SH-SY5Y (cell line): ENCODE results near the gene ATRAID.

ENCODE experiments used
- GATA2 ChIP-seq: IDR thresholded peaks from 2 replicates; pipeline ENCODE4 v1.6.1; 2011; ENCODE audit warnings: mild to moderate bottlenecking, low read depth, low read length
- GATA3 ChIP-seq: IDR thresholded peaks from 2 replicates; pipeline ENCODE4 v1.6.1; 2011; ENCODE audit warnings: low read depth, mild to moderate bottlenecking, low read length, moderate library complexity

DNA sequence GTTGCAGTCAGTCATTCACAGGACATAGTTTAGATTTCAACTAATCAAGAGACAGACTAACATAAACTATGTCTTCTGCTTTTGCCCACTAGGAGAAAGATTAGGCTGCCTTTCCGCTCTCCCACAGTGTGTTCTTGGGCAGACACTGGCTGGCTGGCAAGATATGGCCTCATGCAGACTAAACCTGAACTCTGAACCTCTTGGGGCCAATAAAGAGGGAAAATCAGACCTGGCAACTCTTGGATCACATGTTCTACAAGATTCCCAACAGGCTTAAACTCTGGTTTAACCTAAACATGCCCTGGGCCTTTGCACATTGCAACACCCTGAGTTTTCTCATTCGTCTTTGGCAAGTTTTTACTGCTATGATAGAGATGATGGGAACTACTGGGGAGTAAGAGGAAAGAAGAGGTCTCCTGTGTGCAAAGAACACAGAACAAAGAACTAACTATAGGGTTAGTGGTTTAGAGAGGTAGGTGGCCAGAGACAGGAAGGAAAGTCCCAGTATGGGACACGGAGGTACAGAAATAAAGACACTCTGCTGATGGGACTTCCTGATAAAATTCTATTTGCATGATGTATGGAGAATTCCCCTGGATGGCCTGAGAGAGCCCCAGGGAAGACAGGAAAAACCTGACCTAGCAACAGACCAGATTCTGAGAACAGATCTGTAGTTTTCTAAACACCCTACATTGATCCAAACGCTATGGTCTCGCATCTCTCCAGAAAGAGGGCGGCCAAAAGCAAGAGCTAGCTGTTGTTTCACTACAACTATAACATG lies 2.0 kb upstream of the ATRAID start:
- no peak for TF ChIP-seq GATA2
- TF ChIP-seq GATA3: no peak
